A673 (cell line): Measurements from ENCODE around the gene NGEF.

ENCODE experiments used
- EZH2 ChIP-seq: fragments of 200-600 bp; sonication (generic); IDR thresholded peaks from 2 replicates; pipeline ENCODE4 v1.6.1; 2017; ENCODE audit warnings: borderline replicate concordance, low read depth, mild to moderate bottlenecking, mixed read lengths, antibody characterized with exemption, low read length; ENCODE audit not compliant: poor library complexity, severe bottlenecking
- TF ChIP-seq, protein P1 (sequence below): fragments of 300-800, 200-600 bp; sonication (generic); conservative IDR thresholded peaks from 2 replicates; pipeline ENCODE4 v1.5.1; 2017; ENCODE audit warnings: low read depth, mild to moderate bottlenecking, antibody characterized with exemption, low read length, moderate library complexity, mixed read lengths

DNA sequence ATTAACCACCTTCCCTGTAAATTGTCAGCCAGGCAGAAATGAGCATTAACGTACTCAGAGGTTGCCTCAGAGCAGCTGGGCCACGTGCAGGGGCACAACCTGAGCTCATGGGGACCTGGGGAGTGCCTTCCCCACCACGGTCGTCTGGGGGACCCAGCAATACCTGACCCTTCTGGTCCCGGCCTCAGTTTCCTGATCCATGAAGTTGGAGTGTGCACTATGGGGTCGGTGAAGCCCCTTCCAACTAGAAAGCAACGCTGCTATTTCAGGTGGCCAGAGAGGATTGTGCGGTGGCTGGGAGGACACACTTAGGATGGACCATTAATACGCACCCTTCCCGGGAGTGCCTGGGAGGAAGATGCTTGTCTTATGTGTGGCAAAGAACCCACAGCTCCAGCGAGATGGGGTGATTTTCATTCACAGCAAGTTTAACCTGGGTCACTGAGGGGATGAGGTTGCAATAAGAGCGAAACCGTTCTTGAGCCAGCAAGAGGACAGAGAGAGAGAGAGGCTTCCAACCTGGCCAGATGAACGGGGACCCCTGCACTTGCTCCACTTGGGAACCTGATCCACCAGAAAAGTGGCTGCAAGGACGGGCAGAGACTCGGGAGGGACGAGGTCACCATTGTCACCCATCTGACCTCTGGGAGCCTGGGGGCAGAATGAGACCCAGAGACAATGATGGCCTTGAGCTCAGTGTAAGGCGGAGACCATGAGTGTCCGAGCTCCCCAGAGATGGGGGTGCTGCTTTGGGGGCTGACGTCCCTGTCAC, 36.2 kb downstream of the NGEF start:
- TF ChIP-seq, protein P1, sequence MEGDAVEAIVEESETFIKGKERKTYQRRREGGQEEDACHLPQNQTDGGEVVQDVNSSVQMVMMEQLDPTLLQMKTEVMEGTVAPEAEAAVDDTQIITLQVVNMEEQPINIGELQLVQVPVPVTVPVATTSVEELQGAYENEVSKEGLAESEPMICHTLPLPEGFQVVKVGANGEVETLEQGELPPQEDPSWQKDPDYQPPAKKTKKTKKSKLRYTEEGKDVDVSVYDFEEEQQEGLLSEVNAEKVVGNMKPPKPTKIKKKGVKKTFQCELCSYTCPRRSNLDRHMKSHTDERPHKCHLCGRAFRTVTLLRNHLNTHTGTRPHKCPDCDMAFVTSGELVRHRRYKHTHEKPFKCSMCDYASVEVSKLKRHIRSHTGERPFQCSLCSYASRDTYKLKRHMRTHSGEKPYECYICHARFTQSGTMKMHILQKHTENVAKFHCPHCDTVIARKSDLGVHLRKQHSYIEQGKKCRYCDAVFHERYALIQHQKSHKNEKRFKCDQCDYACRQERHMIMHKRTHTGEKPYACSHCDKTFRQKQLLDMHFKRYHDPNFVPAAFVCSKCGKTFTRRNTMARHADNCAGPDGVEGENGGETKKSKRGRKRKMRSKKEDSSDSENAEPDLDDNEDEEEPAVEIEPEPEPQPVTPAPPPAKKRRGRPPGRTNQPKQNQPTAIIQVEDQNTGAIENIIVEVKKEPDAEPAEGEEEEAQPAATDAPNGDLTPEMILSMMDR = no peak
- TF ChIP-seq EZH2 = no peak
